Measurements from ENCODE around the gene NPY2R.

The NPY2R gene

GRCh38 chr4:155245105-155245504, 36.7 kb downstream of the NPY2R start:
- H4K20me1 ChIP-seq, result no peaks in the 10 kb centered on the region
- H3K27me3 ChIP-seq, result no peaks in the 10 kb centered on the region
- H3K4me1 ChIP-seq, result no peaks in the 10 kb centered on the region
- H3K27ac ChIP-seq, result no peak overlapping the region
- TF ChIP-seq Cebpa-rat (IDR thresholded peaks at IDR 0.05), result peak in 2 of 11 experiments; percentile 38 to 50; a peak in 1 of 22 replicates
- no peak overlapping the region for H3K9ac ChIP-seq
- no peak overlapping the region for H3K4me2 ChIP-seq
- no peaks in the 10 kb centered on the region for H3K36me3 ChIP-seq
- H3K9me3 ChIP-seq (replicated peaks in 1 of 11), result no peaks in the 10 kb centered on the region
- H3K4me3 ChIP-seq, result no peak overlapping the region

- Histone ChIP-seq H3K4me3 (no peak overlapping the region), H3K9ac (no peak overlapping the region), H3K36me3 (no peaks in the 10 kb centered on the region), H4K20me1 (no peaks in the 10 kb centered on the region), H3K27ac (no peak overlapping the region), H3K27me3 (no peaks in the 10 kb centered on the region), H3K4me2 (no peak overlapping the region), H3K4me1 (no peaks in the 10 kb centered on the region), H3K9me3 (replicated peaks in 1 of 11) (no peaks in the 10 kb centered on the region)
- no peak for TF ChIP-seq Cebpa-rat (IDR thresholded peaks at IDR 0.05)
Observed at GRCh38 chr4:155248002-155248896, 39.8 kb downstream of the NPY2R start.

- H3K36me3 ChIP-seq, result no peaks in the 10 kb centered on the region
- H3K9me3 ChIP-seq (replicated peaks in 1 of 11), result no peaks in the 10 kb centered on the region
- TF ChIP-seq Cebpa-rat (IDR thresholded peaks at IDR 0.05), result no peak
- H3K27me3 ChIP-seq, result no peaks in the 10 kb centered on the region
- no peak overlapping the region for H3K27ac ChIP-seq
- H3K4me2 ChIP-seq, result no peak overlapping the region
- no peaks in the 10 kb centered on the region for H3K4me1 ChIP-seq
- no peak overlapping the region for H3K9ac ChIP-seq
- H4K20me1 ChIP-seq, result no peaks in the 10 kb centered on the region
- no peak overlapping the region for H3K4me3 ChIP-seq
Observed at GRCh38 chr4:155249016-155249566, 40.7 kb downstream of the NPY2R start.

- Histone ChIP-seq H3K36me3 (no peaks in the 10 kb centered on the region), H3K4me2 (no peak overlapping the region), H4K20me1 (no peaks in the 10 kb centered on the region), H3K9me3 (replicated peaks in 1 of 11) (no peaks in the 10 kb centered on the region), H3K27me3 (no peaks in the 10 kb centered on the region), H3K9ac (no peak overlapping the region), H3K27ac (no peak overlapping the region), H3K4me3 (no peak overlapping the region), H3K4me1 (no peaks in the 10 kb centered on the region)
- TF ChIP-seq Cebpa-rat (IDR thresholded peaks at IDR 0.05), result no peak
Observed at GRCh38 chr4:155252327-155252726, 43.9 kb downstream of the NPY2R start.

GRCh38 chr4:155263480-155263879, 55.0 kb downstream of the NPY2R start:
- no peaks in the 10 kb centered on the region for H3K27me3 ChIP-seq
- no peak for TF ChIP-seq Cebpa-rat (IDR thresholded peaks at IDR 0.05)
- no peak overlapping the region for H3K27ac ChIP-seq
- no peak overlapping the region for H3K9ac ChIP-seq
- no peaks in the 10 kb centered on the region for H4K20me1 ChIP-seq
- H3K4me1 ChIP-seq, result no peaks in the 10 kb centered on the region
- H3K9me3 ChIP-seq (replicated peaks in 1 of 11), result no peaks in the 10 kb centered on the region
- no peak overlapping the region for H3K4me3 ChIP-seq
- no peak overlapping the region for H3K4me2 ChIP-seq
- no peaks in the 10 kb centered on the region for H3K36me3 ChIP-seq

- Histone ChIP-seq H4K20me1 (no peaks in the 10 kb centered on the region), H3K9me3 (replicated peaks in 1 of 11) (no peaks in the 10 kb centered on the region), H3K9ac (no peak overlapping the region), H3K4me2 (no peak overlapping the region), H3K36me3 (no peaks in the 10 kb centered on the region), H3K4me1 (no peaks in the 10 kb centered on the region), H3K27ac (no peak overlapping the region), H3K27me3 (no peaks in the 10 kb centered on the region), H3K4me3 (no peak overlapping the region)
- TF ChIP-seq Cebpa-rat (IDR thresholded peaks at IDR 0.05), result no peak
Observed at GRCh38 chr4:155265113-155265512, 56.7 kb downstream of the NPY2R start.
